GM13976 (cell line): ENCODE data around the gene PIGR.
A peak's percentile ranks its signal among the peaks of the same experiment; 100 is the strongest.
"Not testable (repeated sequence)": the region's sequence is repeated elsewhere in the genome, so short reads cannot be mapped to it uniquely, and the experiment has no call there.

Source experiments
- DNase-seq: peaks from one replicate; pipeline ENCODE4 v3.0.0; 2012; ENCODE audit warnings: low spot score
- CTCF ChIP-seq: IDR thresholded peaks from 2 replicates; pipeline ENCODE4 v1.5.1; 2012; ENCODE audit warnings: borderline replicate concordance, mild to moderate bottlenecking; ENCODE audit not compliant: insufficient read depth; ENCODE audit errors: extremely low read depth, missing control alignments, control extremely low read depth
- in situ Hi-C: fragments of 300-500 bp; cut with MboI; formaldehyde crosslinking; loops from one replicate; pipeline ENCODE4 v1.12.0; 2022; ENCODE audit warnings: low sequenced_read_pairs, mixed read lengths, inconsistent platforms; ENCODE audit not compliant: unreplicated experiment

PIGR gene

GRCh38 chr1:206931709-206932108 lies 14.6 kb downstream of the PIGR start:
- peak; percentile 62 for DNase-seq
- in situ Hi-C loops: no loop called here
- TF ChIP-seq CTCF: no peak

GRCh38 chr1:206930210-206930798 lies 16.0 kb downstream of the PIGR start:
- no peak for TF ChIP-seq CTCF
- in situ Hi-C loops: no loop called here
- peak; percentile 84 for DNase-seq

GRCh38 chr1:206929524-206929923 lies 16.7 kb downstream of the PIGR start:
- in situ Hi-C loops: no loop called here
- no peak for DNase-seq
- TF ChIP-seq CTCF: no peak

GRCh38 chr1:206926286-206926685 lies 20.0 kb downstream of the PIGR start:
- no peak for TF ChIP-seq CTCF
- in situ Hi-C loops: no loop called here

GRCh38 chr1:206925106-206925736 lies 21.0 kb downstream of the PIGR start:
- peak; percentile 83 for DNase-seq
- peak; percentile 42 for TF ChIP-seq CTCF
- in situ Hi-C loops: no loop called here

More at GRCh38 chr1:206926286-206926685, 20.0 kb downstream of the PIGR start:
- DNase-seq: no peak

- TF ChIP-seq CTCF: no peak
- in situ Hi-C loops: no loop called here
- DNase-seq: peak; percentile 61
These were observed 21.6 kb downstream of the PIGR start for GRCh38 chr1:206924592-206925105.

- DNase-seq, in situ Hi-C loops: not testable (repeated sequence)
These were observed 22.2 kb downstream of the PIGR start for GRCh38 chr1:206923961-206924557.
